ENCODE measurements around the gene RASA2.

- TF ChIP-seq CTCF (IDR thresholded peaks at IDR 0.05) = no peak
- TF ChIP-seq POLR2A (IDR thresholded peaks at IDR 0.05) = no peak
Observed at GRCh38 chr3:141514382-141514781, 27.6 kb downstream of the RASA2 start.

Data from prostate gland (tissue), 2 donors.